ENCODE measurements around the gene SLC4A8.
"Not testable (repeated sequence)": the region's sequence is repeated elsewhere in the genome, so short reads cannot be mapped to it uniquely, and the experiment has no call there.

SLC4A8 gene

GRCh38 chr12:51421266-51421884 lies 3.3 kb upstream of the SLC4A8 start:
- Histone ChIP-seq H3K27ac (no peak overlapping the region), H3K4me3 (no peak overlapping the region)

GRCh38 chr12:51424094-51424661 lies 453 bp upstream of the SLC4A8 start:
- peak overlapping the region; percentile 33 to 55 (median 40) for H3K4me3 ChIP-seq
- H3K27ac ChIP-seq, result no peak overlapping the region

- H3K27ac ChIP-seq, result no peak overlapping the region
- H3K4me3 ChIP-seq, result no peak overlapping the region
Observed at GRCh38 chr12:51428256-51428655, 3.6 kb downstream of the SLC4A8 start.

- Histone ChIP-seq H3K27ac (no peak overlapping the region), H3K4me3 (no peak overlapping the region)
Observed at GRCh38 chr12:51429700-51430099, 5.1 kb downstream of the SLC4A8 start.

GRCh38 chr12:51430196-51430895 lies 5.7 kb downstream of the SLC4A8 start:
- H3K4me3 ChIP-seq, result no peak overlapping the region
- no peak overlapping the region for H3K27ac ChIP-seq

GRCh38 chr12:51432921-51433320 lies 8.3 kb downstream of the SLC4A8 start:
- no peak overlapping the region for H3K4me3 ChIP-seq
- no peak overlapping the region for H3K27ac ChIP-seq

- Histone ChIP-seq H3K4me3 (no peak overlapping the region), H3K27ac (no peak overlapping the region)
Observed at GRCh38 chr12:51434305-51434704, 9.7 kb downstream of the SLC4A8 start.

- H3K27ac ChIP-seq, result no peak overlapping the region
- H3K4me3 ChIP-seq, result no peak overlapping the region
Observed at GRCh38 chr12:51437431-51437830, 12.8 kb downstream of the SLC4A8 start.

GRCh38 chr12:51439330-51439729 lies 14.7 kb downstream of the SLC4A8 start:
- H3K27ac ChIP-seq, result no peak overlapping the region
- no peak overlapping the region for H3K4me3 ChIP-seq

- Histone ChIP-seq H3K27ac (no peak overlapping the region), H3K4me3 (no peak overlapping the region)
Observed at GRCh38 chr12:51441583-51441982, 17.0 kb downstream of the SLC4A8 start.

GRCh38 chr12:51442324-51442723 lies 17.7 kb downstream of the SLC4A8 start:
- Histone ChIP-seq H3K27ac (no peak overlapping the region), H3K4me3 (no peak overlapping the region)

- H3K4me3 ChIP-seq, result no peak overlapping the region
- no peak overlapping the region for H3K27ac ChIP-seq
Observed at GRCh38 chr12:51443573-51443972, 18.9 kb downstream of the SLC4A8 start.

- Histone ChIP-seq H3K4me3 (no peak overlapping the region), H3K27ac (no peak overlapping the region)
Observed at GRCh38 chr12:51448618-51449256, 24.1 kb downstream of the SLC4A8 start.

GRCh38 chr12:51449580-51450246 lies 25.1 kb downstream of the SLC4A8 start:
- H3K27ac ChIP-seq, result no peak overlapping the region
- no peak overlapping the region for H3K4me3 ChIP-seq

GRCh38 chr12:51450333-51450732 lies 25.7 kb downstream of the SLC4A8 start:
- H3K4me3 ChIP-seq, result no peak overlapping the region
- H3K27ac ChIP-seq, result no peak overlapping the region

GRCh38 chr12:51450806-51451205 lies 26.2 kb downstream of the SLC4A8 start:
- H3K4me3 ChIP-seq, result no peak overlapping the region
- no peak overlapping the region for H3K27ac ChIP-seq

- not testable (repeated sequence) for H3K27ac ChIP-seq, H3K4me3 ChIP-seq
Observed at GRCh38 chr12:51454016-51454415, 29.4 kb downstream of the SLC4A8 start.

- not testable (repeated sequence) for H3K27ac ChIP-seq, H3K4me3 ChIP-seq
Observed at GRCh38 chr12:51455050-51455449, 30.4 kb downstream of the SLC4A8 start.

- H3K4me3 ChIP-seq, result no peak overlapping the region
- no peak overlapping the region for H3K27ac ChIP-seq
Observed at GRCh38 chr12:51458635-51459034, 34.0 kb downstream of the SLC4A8 start.

- Histone ChIP-seq H3K4me3 (no peak overlapping the region), H3K27ac (no peak overlapping the region)
Observed at GRCh38 chr12:51460519-51460918, 35.9 kb downstream of the SLC4A8 start.
